Measurements from ENCODE around the gene RHEB.

The RHEB gene

DNA sequence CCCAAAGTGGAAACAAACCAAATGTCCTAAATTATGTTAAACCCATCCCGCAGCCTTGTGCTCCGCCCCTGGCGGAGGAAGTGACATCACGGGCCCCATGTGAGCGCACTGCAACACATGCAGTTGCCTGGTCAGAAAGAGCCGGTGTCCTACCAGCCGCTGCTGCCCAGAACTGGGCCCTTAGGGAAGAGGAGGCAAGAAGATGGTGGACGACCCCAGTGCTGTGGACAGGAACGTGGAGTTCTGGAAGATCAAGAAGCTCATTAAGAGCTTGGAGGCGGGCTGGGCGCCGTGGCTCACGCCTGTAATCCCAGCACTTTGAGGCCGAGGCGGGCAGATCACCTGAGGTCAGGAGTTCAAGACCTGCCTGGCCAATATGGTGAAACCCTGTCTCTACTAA, 18.0 kb downstream of the RHEB start:
- DNase-seq = no peak

- DNase-seq = no peak
These were observed 21.2 kb downstream of the RHEB start for GRCh38 chr7:151498495-151498894.

- no peak for DNase-seq
These were observed 22.3 kb downstream of the RHEB start for GRCh38 chr7:151497306-151497871.

DNA sequence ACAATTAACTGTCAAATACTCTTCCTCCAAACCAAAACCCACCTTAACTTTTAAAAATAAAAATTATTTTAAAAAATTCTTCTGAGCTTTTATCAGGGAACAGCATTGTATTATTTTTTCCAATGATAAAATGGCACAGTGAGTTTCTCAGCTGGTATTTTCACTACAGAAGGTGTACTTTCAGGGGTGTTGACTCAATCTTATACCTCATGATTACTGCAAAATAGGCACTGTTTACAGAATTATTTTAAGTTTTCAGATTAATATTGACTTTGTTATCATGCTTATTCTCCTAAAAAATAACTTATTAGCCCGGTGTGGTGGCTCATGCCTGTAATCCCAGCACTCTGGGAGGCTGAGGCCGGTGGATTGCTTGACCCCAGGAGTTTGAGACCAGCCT, 24.3 kb downstream of the RHEB start:
- no peak for DNase-seq

DNA sequence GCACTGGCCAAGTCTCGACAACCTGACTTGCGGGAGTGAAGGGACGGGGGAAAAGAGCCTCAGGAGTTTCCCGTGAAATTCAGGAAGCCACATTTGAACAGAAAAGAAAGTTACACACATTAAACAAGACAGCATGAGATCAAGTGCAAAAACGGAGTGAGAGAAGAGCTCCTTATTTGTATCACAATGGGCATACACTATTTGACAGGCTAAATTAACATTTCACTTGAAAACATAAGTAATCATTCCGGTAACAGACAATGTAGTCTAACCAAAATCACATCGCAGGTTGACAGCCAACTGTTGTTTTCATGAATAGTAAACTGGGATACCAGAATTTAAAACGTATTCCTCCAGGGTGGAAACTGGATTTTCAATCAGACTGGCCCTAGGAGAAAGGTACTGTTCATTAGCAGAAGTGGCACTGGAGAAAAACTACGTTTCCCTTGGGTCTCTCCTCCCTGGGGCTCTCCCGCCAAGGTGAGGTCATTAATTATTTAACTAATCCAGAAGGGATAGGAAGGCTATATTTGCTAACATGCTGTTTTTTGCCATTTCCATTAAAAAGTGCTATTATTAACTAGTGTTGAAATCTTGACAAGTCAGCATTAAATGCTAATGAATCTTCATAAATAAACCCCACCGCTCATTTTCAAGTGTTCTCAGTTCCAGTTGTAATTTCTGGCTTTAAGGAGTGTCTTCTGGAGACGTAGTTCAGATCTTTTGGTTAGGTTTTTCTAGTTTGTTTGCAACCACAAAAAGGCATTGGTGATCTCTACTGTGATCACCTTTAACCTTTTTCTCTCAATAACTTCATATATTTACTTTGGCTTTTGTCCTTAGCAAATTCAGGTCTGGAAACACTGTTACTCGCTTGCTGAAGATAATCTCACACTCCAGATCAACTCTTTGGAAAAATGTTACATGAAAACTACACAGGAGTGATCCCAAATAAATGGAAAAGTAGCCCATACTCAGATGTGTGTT, 25.1 kb downstream of the RHEB start:
- no peak for DNase-seq

DNA sequence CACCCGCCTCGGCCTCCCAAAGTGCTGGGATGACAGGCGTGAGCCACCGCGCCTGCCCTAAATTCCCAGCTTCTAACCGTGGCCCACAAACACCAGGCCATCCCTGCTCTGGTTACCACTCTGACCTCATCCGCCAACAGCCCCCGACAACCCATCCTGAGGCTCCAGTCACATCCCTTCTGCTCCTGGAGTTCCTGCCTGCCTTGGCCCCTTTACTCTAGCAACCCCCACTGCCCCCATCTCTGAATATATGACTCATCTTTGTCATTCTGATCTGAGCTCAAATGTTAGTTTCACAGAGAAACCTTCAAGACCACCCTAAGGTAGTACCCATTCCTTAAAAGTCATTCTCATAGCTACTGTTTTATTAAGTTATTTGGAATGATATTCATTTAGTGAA, 26.6 kb downstream of the RHEB start:
- no peak for DNase-seq

- no peak for DNase-seq
These were observed 27.8 kb downstream of the RHEB start for GRCh38 chr7:151491859-151492258.

DNA sequence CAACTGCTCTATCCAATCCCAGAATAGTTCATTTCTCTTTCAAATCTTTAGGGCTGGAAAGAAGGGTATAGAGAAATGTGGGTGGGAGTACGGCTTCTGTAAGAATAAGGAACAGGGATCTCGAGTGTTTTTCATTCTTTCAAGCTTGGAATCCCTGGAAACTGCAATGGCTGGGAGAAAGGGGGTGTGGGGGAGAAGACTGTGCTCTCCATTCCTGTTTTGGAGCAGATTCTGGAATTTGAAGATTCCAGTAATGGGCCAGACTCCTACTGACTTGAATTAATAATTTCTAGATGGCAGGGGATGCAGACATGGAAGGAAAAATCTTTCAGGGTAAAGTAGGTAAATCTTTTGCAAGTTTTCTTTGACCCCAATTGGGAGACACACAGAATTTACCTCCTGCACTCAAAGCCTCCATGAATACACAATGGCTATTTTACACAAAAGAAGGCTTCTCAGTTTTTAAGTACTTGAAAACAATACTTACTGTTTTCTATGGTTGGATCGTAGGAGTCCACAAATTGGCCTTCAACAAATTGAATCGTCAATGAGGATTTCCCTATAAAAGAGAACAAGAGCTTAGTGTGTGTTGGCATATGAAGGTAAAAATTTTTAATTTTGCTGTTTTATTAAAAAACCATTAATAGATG, 29.1 kb downstream of the RHEB start:
- DNase-seq = no peak

GRCh38 chr7:151489498-151489897, 30.2 kb downstream of the RHEB start:
- DNase-seq = no peak

- no peak for DNase-seq
These were observed 31.6 kb downstream of the RHEB start for GRCh38 chr7:151488096-151488495.

DNA sequence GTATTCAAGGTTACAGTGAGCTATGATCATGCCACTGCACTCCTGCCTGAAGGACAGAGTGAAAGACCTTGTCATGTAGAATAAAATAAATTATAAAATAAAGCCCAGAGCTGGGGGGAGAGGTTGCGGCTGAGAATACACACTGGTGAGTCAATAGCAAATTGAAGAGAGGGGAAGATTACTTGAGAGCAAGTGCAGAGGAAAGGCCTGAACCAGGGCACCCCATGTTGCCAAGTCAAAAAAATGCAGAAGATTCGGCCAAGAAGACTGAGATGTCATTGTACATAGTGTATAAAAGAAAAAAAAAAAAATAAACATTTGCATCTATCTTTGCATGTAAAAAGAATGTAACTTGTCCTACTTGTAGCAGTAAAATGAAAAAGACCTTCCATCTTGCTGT, 32.5 kb downstream of the RHEB start:
- DNase-seq = no peak

- DNase-seq = no peak
These were observed 33.6 kb downstream of the RHEB start for GRCh38 chr7:151486074-151486473.

- DNase-seq = no peak
These were observed 34.6 kb downstream of the RHEB start for GRCh38 chr7:151484971-151485707.

GRCh38 chr7:151483711-151483983, 36.0 kb downstream of the RHEB start:
- DNase-seq = no peak

- DNase-seq = no peak
These were observed 36.6 kb downstream of the RHEB start for GRCh38 chr7:151482883-151483710.

GRCh38 chr7:151481650-151482505, 37.8 kb downstream of the RHEB start:
- DNase-seq = no peak

GRCh38 chr7:151477867-151478266, 41.8 kb downstream of the RHEB start:
- no peak for DNase-seq

GRCh38 chr7:151472644-151473380, 46.9 kb downstream of the RHEB start:
- no peak for DNase-seq

DNA sequence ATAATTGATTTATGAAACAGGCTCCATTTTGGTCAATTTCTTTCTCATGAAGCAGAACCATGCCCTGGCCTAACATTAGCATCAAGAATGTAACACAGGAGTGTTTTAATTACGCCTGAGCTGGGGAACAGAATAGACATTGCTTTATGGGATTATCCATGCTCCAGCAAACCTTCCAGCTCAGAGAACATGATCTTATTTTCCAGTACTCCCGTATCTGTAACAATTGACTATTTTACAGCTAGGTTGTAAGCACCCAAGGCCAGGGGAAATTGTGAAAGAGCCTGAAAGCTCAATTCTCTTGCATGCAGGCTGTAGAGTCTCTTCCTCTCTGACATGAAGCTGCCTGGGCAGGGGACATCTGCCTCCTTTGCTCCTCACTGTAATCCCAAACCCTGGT, 49.0 kb downstream of the RHEB start:
- DNase-seq = no peak

- DNase-seq = no peak
These were observed 50.4 kb downstream of the RHEB start for GRCh38 chr7:151469281-151469680.

Data from CD4-positive, alpha-beta T cell treated with Interleukin-12 subunit alpha and Interleukin-12 subunit beta, for 1 hour (primary cell).